Measurements from ENCODE around the gene PMVK.

DNA sequence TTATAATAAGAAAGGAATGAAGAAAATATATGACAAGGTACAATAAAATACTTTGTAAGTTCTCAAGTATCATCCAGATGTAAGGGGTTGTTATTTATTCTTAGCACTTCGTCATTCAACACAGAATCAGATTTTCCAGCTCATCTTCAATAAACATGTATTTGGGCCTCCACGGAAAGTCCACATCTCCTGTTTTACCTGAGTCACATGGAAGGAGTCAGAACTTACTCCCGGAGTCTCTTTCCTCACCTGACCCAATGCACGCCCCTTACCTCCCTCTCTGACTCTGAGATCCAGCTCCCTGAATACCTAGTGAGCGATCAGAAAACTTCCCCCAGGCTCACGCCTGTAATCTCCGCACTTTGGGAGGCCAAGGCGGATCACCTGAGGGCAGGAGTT lies 1.5 kb upstream of the PMVK start:
- TF ChIP-seq POLR2A (IDR thresholded peaks at IDR 0.05; ENCODE audit: borderline replicate concordance, extremely low read depth, insufficient read depth, insufficient read length), result no peak
- no peak for TF ChIP-seq ELF1 (IDR thresholded peaks at IDR 0.05; ENCODE audit: borderline replicate concordance, low read depth)
- no peak for TF ChIP-seq TCF7L2 (IDR thresholded peaks at IDR 0.05; ENCODE audit: borderline replicate concordance, extremely low read depth, insufficient read depth, insufficient read length)
- TF ChIP-seq EZH2phosphoT487 (IDR thresholded peaks at IDR 0.05; ENCODE audit: borderline replicate concordance), result no peak
- TF ChIP-seq CTCF (IDR thresholded peaks at IDR 0.05 in 2 of 3, conservative IDR thresholded peaks at IDR 0.05 in 1 of 3; ENCODE audit: borderline replicate concordance in 1 of 3, insufficient read depth in 1 of 3, low read depth in 2 of 3, low read length in 2 of 3), result no peak
- TF ChIP-seq POLR2AphosphoS5 (IDR thresholded peaks at IDR 0.05; ENCODE audit: low read depth, low read length), result no peak
- no peak for TF ChIP-seq REST (IDR thresholded peaks at IDR 0.05; ENCODE audit: low read depth)
- no peak for TF ChIP-seq EGR1 (IDR thresholded peaks at IDR 0.05; ENCODE audit: low read depth)

Measured in HCT116 (cell line).